ENCODE measurements around the gene SLC1A4. TPM values are rescaled to one million over a fixed set of nuclear protein-coding genes. Genes with fewer than 3 reads are reported as not detected.

The SLC1A4 gene
- total RNA-seq, 4 donors from 2014 or later: 12.9 to 39.5 (median 29.0) TPM

DNA sequence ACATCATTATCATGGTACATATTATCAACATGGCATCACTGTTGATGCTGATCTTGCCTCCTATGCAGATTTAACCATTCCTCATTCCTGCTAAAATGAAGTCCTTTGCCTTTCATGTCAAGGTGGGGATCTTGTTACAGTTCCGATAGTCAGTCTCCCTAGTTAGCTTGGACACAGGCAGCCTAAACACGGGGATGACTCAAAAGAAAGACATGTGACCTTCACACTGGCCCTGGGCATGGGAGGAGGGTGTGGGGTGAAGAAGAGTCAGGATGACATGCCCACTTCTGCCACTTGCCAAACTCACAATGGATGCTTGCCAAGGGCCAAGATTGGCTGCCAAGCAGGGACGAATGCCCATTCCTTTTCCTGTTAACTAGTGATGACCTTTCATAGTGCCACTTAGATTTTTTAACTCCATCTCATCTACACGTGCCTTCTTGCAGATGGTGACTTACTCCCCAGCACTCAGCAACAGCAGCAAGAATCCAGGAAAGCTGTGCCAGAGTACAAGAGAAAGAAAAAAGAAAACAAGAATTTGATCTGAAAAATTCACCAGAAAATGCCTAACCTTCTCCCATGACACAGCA lies 13.9 kb upstream of the SLC1A4 start:
- H3K27me3 ChIP-seq: no peaks in the 10 kb centered on the region
- no peak for DNase-seq (ENCODE audit: low spot score in 2 of 2)
- 16% methylated on average over 4 of the region's 4 CpGs for WGBS
- H3K4me1 ChIP-seq: peaks cover 18% of the 10 kb centered on the region
- no peak overlapping the region for H3K27ac ChIP-seq
- H3K36me3 ChIP-seq: no peaks in the 10 kb centered on the region
- H3K9me3 ChIP-seq: no peaks in the 10 kb centered on the region
- TF ChIP-seq, protein P1, sequence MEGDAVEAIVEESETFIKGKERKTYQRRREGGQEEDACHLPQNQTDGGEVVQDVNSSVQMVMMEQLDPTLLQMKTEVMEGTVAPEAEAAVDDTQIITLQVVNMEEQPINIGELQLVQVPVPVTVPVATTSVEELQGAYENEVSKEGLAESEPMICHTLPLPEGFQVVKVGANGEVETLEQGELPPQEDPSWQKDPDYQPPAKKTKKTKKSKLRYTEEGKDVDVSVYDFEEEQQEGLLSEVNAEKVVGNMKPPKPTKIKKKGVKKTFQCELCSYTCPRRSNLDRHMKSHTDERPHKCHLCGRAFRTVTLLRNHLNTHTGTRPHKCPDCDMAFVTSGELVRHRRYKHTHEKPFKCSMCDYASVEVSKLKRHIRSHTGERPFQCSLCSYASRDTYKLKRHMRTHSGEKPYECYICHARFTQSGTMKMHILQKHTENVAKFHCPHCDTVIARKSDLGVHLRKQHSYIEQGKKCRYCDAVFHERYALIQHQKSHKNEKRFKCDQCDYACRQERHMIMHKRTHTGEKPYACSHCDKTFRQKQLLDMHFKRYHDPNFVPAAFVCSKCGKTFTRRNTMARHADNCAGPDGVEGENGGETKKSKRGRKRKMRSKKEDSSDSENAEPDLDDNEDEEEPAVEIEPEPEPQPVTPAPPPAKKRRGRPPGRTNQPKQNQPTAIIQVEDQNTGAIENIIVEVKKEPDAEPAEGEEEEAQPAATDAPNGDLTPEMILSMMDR (IDR thresholded peaks at IDR 0.05): no peak
- TF ChIP-seq EP300 (IDR thresholded peaks at IDR 0.05): no peak
- TF ChIP-seq POLR2AphosphoS5 (IDR thresholded peaks at IDR 0.05): no peak
- no peak for TF ChIP-seq POLR2A (IDR thresholded peaks at IDR 0.05)
- H3K4me3 ChIP-seq: no peak overlapping the region

DNA sequence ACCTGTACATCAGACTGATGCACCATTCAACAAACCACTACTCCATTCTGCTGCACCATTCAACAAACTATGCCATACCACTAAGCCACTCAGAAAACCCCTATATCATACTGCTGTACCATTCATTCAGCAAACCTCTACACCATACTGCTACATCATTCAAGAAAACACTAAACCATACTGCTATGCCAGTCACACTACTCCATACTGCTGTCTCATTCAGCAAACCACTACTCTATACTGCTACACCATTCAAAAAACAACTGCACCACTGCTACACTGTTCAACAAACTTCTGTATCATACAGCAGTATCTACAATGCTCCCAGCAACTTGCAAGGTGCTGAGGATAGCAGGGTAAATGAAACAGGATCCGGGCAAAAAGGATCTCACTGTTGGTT lies 12.9 kb upstream of the SLC1A4 start:
- Histone ChIP-seq H3K36me3 (no peaks in the 10 kb centered on the region), H3K9me3 (no peaks in the 10 kb centered on the region), H3K27me3 (no peaks in the 10 kb centered on the region), H3K27ac (no peak overlapping the region), H3K4me1 (peaks cover 18% of the 10 kb centered on the region), H3K4me3 (no peak overlapping the region)
- WGBS: 80% methylated on average over 1 of the region's 1 CpG
- TF ChIP-seq, protein P1 (IDR thresholded peaks at IDR 0.05): no peak
- TF ChIP-seq POLR2A (IDR thresholded peaks at IDR 0.05): no peak
- TF ChIP-seq EP300 (IDR thresholded peaks at IDR 0.05): no peak
- no peak for TF ChIP-seq POLR2AphosphoS5 (IDR thresholded peaks at IDR 0.05)
- DNase-seq (ENCODE audit: low spot score in 2 of 2): no peak

DNA sequence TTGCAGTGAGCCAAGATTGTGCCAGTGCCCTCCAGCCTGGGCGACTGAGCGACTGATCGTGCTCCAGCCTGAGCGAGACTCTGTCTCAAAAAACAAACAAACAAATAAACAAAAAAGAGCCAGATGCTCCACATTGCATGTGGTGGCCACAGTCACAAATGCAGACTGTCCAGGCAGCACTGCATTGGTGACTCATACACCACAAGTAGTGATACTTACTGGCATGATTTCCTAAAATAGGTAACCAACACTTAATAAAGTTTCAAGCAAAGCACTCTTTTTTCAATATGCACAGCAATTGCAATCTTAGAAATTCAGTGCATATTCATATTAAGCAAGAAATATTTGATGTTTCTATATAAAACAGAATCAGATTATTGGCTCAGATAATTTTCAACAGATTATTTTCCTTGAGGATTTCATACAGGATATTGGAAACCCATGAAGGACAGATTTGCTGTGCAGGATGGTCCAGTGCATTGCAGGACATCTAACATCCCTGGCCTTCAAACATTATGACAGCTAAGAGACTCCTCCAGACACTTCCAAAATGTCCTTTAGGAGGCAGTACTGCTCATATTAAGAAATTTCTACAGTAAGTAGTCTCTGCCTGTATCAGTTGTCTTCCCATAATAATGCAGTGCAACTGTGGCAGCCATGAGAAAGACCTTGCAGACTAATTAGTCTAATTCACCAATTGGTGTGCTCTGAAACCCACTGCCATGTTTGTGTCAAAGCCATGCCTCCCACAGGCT lies 10.5 kb upstream of the SLC1A4 start:
- 93% methylated on average over 4 of the region's 4 CpGs for WGBS
- no peaks in the 10 kb centered on the region for H3K36me3 ChIP-seq

DNA sequence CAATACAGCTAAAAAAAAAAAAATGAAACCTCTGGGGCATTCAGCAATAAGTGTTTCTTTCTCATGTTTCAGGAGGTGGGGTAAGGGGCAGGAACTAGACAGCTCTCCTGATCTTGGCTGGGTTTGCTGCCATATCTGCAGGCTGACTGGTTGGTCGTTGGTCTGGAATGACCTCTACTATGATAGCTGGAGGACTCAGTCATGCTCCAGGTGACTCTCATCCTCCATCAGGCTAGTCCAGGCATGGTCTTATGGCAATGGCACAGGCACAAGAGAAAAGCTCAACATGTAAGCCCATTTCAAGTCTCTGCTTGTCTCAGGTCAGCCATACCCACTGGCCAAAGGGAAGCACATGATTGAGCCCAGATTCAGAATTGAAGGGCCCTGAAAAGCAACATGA lies 9.5 kb upstream of the SLC1A4 start:
- peaks cover 18% of the 10 kb centered on the region for H3K4me1 ChIP-seq
- H3K4me3 ChIP-seq: no peak overlapping the region
- no peak for DNase-seq (ENCODE audit: low spot score in 2 of 2)
- no peaks in the 10 kb centered on the region for H3K27me3 ChIP-seq
- WGBS: 33% methylated on average over 1 of the region's 1 CpG
- no peak overlapping the region for H3K27ac ChIP-seq
- no peaks in the 10 kb centered on the region for H3K36me3 ChIP-seq
- no peak for TF ChIP-seq POLR2A (IDR thresholded peaks at IDR 0.05)
- no peak for TF ChIP-seq EP300 (IDR thresholded peaks at IDR 0.05)
- no peaks in the 10 kb centered on the region for H3K9me3 ChIP-seq

More for the DNA sequence above, 10.5 kb upstream of the SLC1A4 start:
- Histone ChIP-seq H3K27me3 (no peaks in the 10 kb centered on the region), H3K9me3 (no peaks in the 10 kb centered on the region), H3K4me1 (peaks cover 18% of the 10 kb centered on the region), H3K4me3 (no peak overlapping the region), H3K27ac (no peak overlapping the region)
- no peak for DNase-seq (ENCODE audit: low spot score in 2 of 2)
- TF ChIP-seq EP300 (IDR thresholded peaks at IDR 0.05): no peak
- TF ChIP-seq POLR2A (IDR thresholded peaks at IDR 0.05): no peak
- TF ChIP-seq POLR2AphosphoS5 (IDR thresholded peaks at IDR 0.05): no peak
- TF ChIP-seq, protein P1 (IDR thresholded peaks at IDR 0.05): no peak

GRCh38 chr2:64980183-64980582 lies 9.0 kb upstream of the SLC1A4 start:
- no peak for TF ChIP-seq POLR2AphosphoS5 (IDR thresholded peaks at IDR 0.05)
- TF ChIP-seq, protein P1 (IDR thresholded peaks at IDR 0.05): no peak
- no peak for TF ChIP-seq POLR2A (IDR thresholded peaks at IDR 0.05)
- TF ChIP-seq EP300 (IDR thresholded peaks at IDR 0.05): no peak
- H3K36me3 ChIP-seq: no peaks in the 10 kb centered on the region
- H3K9me3 ChIP-seq: no peaks in the 10 kb centered on the region
- 18% methylated on average over 1 of the region's 1 CpG for WGBS
- no peak for DNase-seq (ENCODE audit: low spot score in 2 of 2)
- no peak overlapping the region for H3K27ac ChIP-seq
- H3K4me3 ChIP-seq: no peak overlapping the region
- H3K27me3 ChIP-seq: no peaks in the 10 kb centered on the region
- peaks cover 13% of the 10 kb centered on the region for H3K4me1 ChIP-seq
